Fibroblast of skin of right biceps (primary cell): ENCODE results near the gene CEP126.
"Not testable (repeated sequence)": the region's sequence is repeated elsewhere in the genome, so short reads cannot be mapped to it uniquely, and the experiment has no call there.

Experiments used
- DNase-seq: peaks from one replicate; pipeline ENCODE4 v3.0.0-alpha.2; 2013

CEP126 gene

GRCh38 chr11:101940901-101941520, 26.2 kb downstream of the CEP126 start:
- DNase-seq: no peak

- no peak for DNase-seq
Measured at GRCh38 chr11:101944923-101945322, 30.1 kb downstream of the CEP126 start.

- no peak for DNase-seq
Measured at GRCh38 chr11:101945448-101945847, 30.6 kb downstream of the CEP126 start.

GRCh38 chr11:101949680-101950220, 34.9 kb downstream of the CEP126 start:
- DNase-seq: no peak

DNA sequence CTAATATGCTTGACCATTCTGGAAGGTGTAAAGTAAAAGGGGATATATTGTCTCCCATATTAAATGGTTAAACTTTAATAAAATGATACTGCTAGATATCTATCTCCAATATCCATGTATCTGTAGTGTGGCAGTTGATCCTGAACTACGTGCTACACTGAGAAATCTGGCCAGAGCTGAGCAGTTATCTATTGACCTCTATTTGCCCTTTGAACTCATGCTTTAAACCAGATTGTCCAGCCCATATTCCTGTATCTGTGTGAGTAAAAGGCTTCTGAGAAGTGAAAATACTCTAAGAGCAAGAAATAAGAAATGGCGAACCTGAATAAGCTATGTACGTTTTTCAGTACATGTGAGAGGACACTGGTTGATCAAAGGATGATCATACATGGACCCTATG, 40.5 kb downstream of the CEP126 start:
- DNase-seq: no peak

- DNase-seq: no peak
Measured at GRCh38 chr11:101955701-101956100, 40.9 kb downstream of the CEP126 start.

DNA sequence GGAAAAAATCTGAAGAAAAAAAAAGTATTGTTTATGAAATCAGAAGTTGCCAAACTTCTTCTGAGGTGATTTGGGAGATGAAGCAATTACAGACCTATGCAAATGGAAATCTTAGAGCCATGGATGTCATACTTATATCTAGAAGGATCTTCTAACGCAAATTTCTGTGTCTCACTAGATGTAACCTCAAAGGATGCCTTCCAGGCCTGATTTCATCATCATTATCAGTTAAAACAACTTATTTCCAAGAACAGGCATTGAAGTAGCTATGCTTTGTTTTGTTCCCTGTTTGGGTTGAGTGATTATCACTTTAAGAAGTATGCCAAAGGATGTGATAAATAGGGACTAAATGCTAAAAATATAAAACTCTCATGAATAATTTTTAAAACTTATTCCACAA, 45.4 kb downstream of the CEP126 start:
- no peak for DNase-seq

GRCh38 chr11:101964200-101964599, 49.4 kb downstream of the CEP126 start:
- not testable (repeated sequence) for DNase-seq

DNA sequence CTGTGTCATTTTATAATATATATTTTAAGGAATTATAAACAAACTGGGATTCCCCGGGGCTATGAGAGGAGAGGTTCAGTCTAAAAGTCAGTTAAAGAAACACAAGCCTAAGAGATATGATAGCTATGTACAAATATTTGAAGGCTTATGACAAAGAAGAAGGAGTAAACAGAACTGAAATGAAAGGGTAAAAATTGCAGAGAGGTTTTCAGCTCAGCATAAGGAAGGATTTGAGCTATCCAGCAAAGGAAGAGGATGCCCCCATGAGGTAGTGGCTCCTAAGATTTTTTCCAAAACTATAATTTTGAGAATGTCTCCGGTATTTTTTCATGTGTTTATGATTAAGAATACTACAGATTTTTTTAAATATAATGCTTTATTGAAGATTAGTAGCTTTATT, 59.4 kb downstream of the CEP126 start:
- DNase-seq: peak; percentile 19

DNA sequence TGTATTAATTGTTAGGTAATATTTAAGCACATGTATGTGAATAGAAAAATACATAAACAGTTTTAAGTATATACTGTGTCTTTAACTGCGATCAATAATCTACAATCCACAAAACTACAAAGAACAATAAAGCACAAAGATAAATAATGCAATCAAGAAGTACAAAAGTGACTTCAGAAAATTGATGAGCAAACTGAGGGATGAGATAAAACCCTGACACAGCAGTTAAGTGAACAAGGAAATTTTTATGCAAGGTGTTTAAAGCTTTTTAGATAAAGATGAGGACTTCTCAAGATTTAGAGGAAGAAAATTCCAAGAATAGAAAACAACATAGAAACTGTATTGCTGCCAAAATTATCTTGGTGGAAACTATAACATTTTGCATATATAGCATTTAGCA, 60.0 kb downstream of the CEP126 start:
- DNase-seq: no peak

DNA sequence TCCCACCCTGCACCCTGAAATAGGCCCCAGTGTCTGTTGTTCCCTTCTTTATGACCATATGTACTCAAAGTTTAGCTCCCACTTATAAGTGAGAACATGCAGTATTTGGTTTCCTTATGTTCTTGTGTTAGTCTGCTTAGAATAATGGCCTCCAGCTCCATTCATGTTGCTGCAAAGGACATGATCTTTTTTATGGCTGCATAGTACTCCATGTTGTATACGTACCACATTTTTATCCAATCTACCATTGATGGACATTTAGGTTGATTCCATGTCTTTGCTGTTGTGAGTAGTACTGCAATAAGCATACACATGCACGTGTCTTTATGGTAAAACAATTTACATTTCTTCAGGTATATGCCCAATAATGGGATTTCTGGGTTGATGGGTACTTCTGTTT, 60.9 kb downstream of the CEP126 start:
- no peak for DNase-seq

GRCh38 chr11:101987370-101987769, 72.6 kb downstream of the CEP126 start:
- DNase-seq: no peak

DNA sequence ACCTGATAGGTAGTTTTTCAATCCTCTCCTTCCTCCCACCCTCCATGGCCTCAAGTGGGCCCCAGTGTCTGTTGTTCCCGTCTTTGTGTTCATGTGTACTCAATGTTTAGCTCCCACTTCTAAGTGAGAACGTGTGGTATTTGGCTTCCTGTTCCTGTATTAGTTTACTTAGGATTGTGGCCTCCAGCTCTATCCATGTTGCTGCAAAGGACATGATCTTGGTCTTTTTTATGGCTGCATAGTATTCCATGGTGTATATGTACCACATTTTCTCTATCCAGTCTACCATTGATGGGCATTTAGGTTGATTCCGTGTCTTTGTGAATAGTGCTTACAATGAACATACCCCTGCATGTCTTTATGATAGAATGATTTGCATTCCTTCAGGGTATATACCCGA, 78.4 kb downstream of the CEP126 start:
- DNase-seq: no peak

DNA sequence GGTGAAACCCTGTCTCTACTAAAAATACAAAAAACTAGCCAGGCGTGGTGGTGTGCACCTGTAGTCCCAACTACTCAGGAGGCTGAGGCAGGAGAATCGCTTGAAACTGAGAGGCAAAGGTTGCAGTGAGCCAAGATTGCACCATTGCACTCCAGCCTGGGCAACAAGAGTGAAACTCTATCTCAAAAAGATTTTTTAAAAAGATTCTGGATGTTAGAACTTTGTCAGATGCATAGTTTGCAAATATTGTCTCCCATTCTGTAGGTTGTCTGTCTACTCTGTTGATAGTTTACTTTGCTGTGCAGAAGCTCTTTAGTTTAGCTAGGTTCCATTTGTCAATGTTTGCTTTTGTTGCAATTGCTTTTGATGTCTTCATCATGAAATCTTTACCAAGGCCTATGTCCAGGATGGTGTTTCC, 79.3 kb downstream of the CEP126 start:
- not testable (repeated sequence) for DNase-seq

GRCh38 chr11:101996111-101996510, 81.3 kb downstream of the CEP126 start:
- DNase-seq: no peak

- no peak for DNase-seq
Measured at GRCh38 chr11:102001657-102002338, 87.0 kb downstream of the CEP126 start.

DNA sequence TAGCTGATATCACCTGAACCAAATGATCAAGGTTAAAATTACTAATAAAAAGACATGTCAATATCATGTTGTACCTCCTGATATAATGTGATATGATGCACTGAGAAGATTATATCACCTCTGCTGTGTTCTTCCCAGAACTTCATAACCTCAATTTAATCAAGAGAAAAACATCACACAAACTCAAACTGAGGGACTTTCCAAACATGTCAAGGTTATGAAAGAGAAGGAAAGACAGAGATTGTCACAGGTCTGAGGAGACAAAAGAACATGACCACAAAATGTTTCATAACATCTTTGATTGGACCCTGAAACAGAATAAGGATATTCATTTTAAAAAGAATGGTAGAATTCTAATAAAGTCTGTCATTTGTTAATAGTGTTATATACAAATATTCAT, 89.4 kb downstream of the CEP126 start:
- no peak for DNase-seq

DNA sequence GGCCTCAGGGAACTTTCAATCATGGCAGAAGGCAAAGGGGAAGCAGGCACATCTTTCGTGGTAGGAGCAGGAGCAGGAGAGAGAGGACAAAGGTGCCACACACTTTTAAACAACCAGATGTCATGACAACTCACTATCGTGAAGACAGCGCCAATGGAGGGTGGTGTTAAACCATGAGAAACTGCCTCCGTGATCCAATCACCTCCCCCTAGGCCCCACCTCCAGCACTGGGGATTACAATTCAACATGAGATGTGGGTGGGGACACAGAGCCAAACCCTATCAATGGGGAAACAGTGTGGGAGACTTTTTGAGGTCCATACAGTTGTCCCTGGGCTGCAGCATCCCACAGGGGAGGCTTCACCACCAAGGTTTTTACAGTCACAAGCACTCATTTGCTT, 90.5 kb downstream of the CEP126 start:
- DNase-seq: no peak

- DNase-seq: no peak
Measured at GRCh38 chr11:102006835-102007566, 92.2 kb downstream of the CEP126 start.

GRCh38 chr11:102007567-102008437, 93.0 kb downstream of the CEP126 start:
- DNase-seq: peak; percentile 58

GRCh38 chr11:102010776-102011494, 96.1 kb downstream of the CEP126 start:
- peak; percentile 96 for DNase-seq

- no peak for DNase-seq
Measured at GRCh38 chr11:102012946-102013345, 98.1 kb downstream of the CEP126 start.
